Measurements from ENCODE around the gene NKX6-1. TPM values are rescaled to one million over a fixed set of nuclear protein-coding genes. Genes with fewer than 3 reads are reported as not detected.

NKX6-1 gene
- not detected for total RNA-seq

GRCh38 chr4:84498935-84499623 is at the start of gene NKX6-1:
Gene NKX6-1 (minus strand): TSS chr4:84499292. CDS start chr4:84498228, 1,064 bp downstream.

Other genes starting within 250 kb of the NKX6-1 start
- under 1 TPM; 0.08 to 0.10 TPM for gene CDS1, start 83.8 kb upstream of the NKX6-1 start, total RNA-seq